ENCODE measurements around the gene CCDC50. TPM values are rescaled to one million over a fixed set of nuclear protein-coding genes. Genes with fewer than 3 reads are reported as not detected.

CCDC50 gene
- total RNA-seq, 1 experiment from 2014 or later: 23.4 TPM

DNA sequence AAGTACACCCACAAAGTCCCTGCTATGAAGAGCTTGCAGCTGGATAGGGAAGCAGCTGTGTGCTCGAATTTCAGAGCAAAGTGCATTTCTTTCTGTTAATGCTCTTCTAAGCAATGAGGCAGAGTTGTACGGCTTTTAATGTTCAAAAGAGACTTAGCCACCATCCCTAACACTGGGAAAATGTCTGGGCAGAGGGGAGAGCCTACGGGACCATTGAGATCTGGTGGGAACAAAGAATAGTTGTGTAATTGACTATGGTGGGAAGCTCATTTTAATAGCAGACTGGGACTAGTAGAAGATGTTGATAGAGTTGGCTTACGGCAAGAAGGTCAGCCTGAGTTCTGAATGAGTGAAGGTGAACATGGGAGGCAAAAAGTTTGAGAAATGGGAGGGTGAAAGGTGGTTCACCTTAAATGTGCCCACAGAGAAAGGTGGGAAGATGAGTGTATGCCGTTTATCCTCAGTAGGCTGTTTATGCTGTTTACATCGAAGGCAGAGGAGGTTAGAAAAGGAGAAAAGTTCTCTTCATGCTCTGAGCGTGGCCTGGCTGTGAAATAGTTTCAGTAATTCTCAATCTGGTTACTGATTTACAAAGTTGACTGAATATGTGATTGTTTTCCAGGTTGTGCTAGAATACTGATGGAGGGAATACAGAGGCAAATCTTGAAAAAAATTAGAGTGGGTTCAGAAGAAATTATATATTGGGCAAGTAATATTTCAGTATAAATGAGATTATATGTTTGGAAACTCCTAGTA, 24.0 kb downstream of the CCDC50 start:
- no peaks in the 10 kb centered on the region for H3K36me3 ChIP-seq
- no peak overlapping the region for H3K27ac ChIP-seq
- no peak overlapping the region for H3K4me3 ChIP-seq
- H3K4me1 ChIP-seq: peaks cover 6% of the 10 kb centered on the region
- no peaks in the 10 kb centered on the region for H3K27me3 ChIP-seq
- H3K9me3 ChIP-seq (replicated peaks): no peaks in the 10 kb centered on the region
- DNase-seq: peak in 1 of 2 experiments; percentile 40

DNA sequence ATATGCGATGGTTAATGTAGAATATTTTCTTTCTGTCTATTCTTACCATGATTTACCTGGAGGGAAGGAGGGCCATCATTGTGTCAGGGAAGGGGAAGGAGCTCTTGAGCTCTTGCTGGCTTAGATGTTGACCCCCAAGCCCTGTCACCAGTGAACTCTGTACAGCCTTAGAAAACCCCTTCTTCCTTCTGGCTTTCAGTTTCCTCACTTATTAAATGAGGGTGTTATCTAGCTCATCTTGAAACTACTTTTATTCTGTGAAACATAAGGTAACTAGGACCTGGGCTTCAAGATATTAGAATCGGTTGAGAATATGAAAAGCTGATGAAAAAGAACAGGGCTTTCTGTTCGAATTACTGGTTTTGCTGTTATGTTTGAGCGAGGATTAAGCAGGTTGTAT, 26.2 kb downstream of the CCDC50 start:
- Histone ChIP-seq H3K27ac (no peak overlapping the region), H3K27me3 (no peaks in the 10 kb centered on the region), H3K4me1 (peaks cover 6% of the 10 kb centered on the region), H3K4me3 (no peak overlapping the region), H3K9me3 (replicated peaks) (no peaks in the 10 kb centered on the region), H3K36me3 (no peaks in the 10 kb centered on the region; the same call in 1 of the 2 replicates)
- DNase-seq: no peak

DNA sequence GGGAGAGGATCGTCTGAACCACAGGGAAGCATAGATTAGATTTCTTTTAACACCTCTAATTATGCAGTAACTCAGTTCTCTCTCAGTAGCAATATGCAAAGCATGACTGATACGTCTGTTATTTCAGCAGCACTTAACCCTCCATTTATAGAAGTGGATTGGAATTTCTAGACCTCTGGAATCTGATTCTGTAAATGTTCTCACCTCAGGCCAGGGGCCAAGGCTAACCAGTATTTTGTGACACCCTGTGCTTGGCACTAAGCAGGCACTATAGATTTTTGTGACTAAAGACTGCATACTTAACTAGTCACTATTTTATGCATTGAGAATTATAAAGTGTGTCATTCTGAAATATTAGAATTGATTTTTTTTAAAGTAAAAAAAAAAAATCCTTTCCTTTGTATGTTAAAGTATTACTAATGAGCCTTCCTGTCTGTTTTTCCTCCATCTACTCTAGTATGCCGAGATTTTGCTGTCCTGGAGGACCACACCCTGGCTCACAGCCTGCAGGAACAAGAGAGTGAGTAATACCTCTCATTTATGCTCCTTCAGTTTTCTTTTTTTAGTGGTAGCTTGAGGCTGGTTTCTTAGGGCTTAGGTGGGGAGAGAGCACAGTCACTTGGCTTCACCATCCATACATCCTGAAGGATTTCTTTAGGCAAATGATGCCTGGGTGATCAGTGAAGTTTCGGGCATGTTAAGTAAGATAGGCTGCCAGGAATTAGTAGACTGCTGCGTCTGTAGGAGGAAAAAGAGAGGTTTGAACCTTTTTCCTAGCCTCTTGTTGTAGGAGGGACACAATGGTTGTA, 27.6 kb downstream of the CCDC50 start:
- Histone ChIP-seq H3K4me1 (peaks cover 6% of the 10 kb centered on the region), H3K9me3 (replicated peaks) (no peaks in the 10 kb centered on the region), H3K36me3 (peaks cover 3% of the 10 kb centered on the region), H3K27me3 (no peaks in the 10 kb centered on the region), H3K4me3 (no peak overlapping the region), H3K27ac (peak overlapping the region; percentile 18; the same call in 1 of the 2 replicates)
- DNase-seq: no peak

DNA sequence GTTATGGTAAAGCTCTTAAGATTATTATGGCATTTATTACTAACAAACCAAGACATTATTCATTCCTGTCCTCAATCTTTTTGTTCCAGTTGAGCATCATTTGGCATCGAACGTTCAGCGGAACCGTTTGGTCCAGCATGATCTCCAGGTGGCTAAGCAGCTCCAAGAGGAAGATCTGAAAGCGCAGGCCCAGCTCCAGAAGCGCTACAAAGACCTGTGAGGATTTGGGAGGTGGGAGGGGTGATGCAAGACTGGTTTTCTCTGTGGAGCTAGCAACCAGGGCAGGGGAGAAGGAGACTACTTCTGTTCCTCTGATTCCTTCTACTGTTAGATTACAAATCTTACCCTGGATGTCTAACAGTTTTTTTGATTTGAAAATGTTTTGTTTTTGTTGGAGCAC, 28.7 kb downstream of the CCDC50 start:
- no peaks in the 10 kb centered on the region for H3K9me3 ChIP-seq (replicated peaks)
- H3K36me3 ChIP-seq: peaks cover 3% of the 10 kb centered on the region
- no peaks in the 10 kb centered on the region for H3K27me3 ChIP-seq
- H3K4me1 ChIP-seq: peaks cover 3% of the 10 kb centered on the region; the same call in 1 of the 2 replicates
- DNase-seq: no peak
- no peak overlapping the region for H3K27ac ChIP-seq
- no peak overlapping the region for H3K4me3 ChIP-seq

DNA sequence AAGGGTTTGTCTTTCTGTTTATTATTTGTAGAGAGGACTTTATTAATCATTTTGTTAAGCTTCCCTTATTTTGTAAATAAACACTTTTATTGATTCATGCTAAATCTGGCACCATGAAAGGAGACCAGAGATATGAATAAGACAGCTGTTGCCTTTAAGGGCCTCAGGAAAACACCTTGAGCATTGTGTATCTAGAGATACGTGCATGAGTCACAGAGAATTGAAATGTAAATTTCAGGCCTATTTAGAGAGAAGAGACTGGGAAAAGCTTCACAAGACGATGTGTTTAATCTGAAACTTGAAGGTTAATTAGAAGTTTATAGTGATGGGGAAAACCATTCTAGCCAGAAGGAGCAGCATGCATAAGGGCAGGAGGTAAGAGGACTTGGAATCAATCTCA, 29.7 kb downstream of the CCDC50 start:
- Histone ChIP-seq H3K36me3 (peaks cover 3% of the 10 kb centered on the region), H3K4me1 (no peaks in the 10 kb centered on the region), H3K27ac (no peak overlapping the region), H3K27me3 (no peaks in the 10 kb centered on the region), H3K4me3 (no peak overlapping the region), H3K9me3 (replicated peaks) (no peaks in the 10 kb centered on the region)
- DNase-seq: no peak

DNA sequence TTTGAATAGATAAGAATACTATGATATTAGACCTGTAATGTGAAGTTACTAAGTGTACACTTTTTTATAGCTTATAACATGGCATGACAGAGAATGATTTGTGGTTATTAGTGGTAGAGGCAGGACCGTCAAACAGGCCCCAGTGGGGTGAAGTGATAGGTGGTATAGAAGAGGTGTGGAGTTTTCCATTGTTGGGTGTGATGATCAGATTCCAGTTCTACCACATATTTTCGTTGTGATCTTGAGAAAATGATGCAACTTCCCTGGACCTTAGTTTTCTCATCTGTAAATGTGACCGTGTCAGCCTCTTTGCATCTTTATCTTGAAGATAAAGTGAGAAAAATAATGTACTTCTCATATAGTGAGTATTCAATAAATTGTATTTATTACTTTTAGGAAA, 31.4 kb downstream of the CCDC50 start:
- H3K27me3 ChIP-seq: no peaks in the 10 kb centered on the region
- no peak for DNase-seq
- H3K4me1 ChIP-seq: no peaks in the 10 kb centered on the region
- H3K36me3 ChIP-seq: peaks cover 3% of the 10 kb centered on the region
- no peak overlapping the region for H3K27ac ChIP-seq
- no peaks in the 10 kb centered on the region for H3K9me3 ChIP-seq (replicated peaks)
- no peak overlapping the region for H3K4me3 ChIP-seq

GRCh38 chr3:191361456-191361855, 32.3 kb downstream of the CCDC50 start:
- H3K36me3 ChIP-seq: peaks cover 3% of the 10 kb centered on the region

GRCh38 chr3:191362037-191362436, 32.8 kb downstream of the CCDC50 start:
- peaks cover 3% of the 10 kb centered on the region for H3K36me3 ChIP-seq
- no peaks in the 10 kb centered on the region for H3K9me3 ChIP-seq (replicated peaks)
- DNase-seq: no peak
- H3K27ac ChIP-seq: no peak overlapping the region
- no peak overlapping the region for H3K4me3 ChIP-seq
- no peaks in the 10 kb centered on the region for H3K4me1 ChIP-seq
- H3K27me3 ChIP-seq: no peaks in the 10 kb centered on the region

More at GRCh38 chr3:191361456-191361855, 32.3 kb downstream of the CCDC50 start:
- Histone ChIP-seq H3K4me3 (no peak overlapping the region), H3K27me3 (no peaks in the 10 kb centered on the region), H3K9me3 (replicated peaks) (no peaks in the 10 kb centered on the region), H3K4me1 (no peaks in the 10 kb centered on the region), H3K27ac (no peak overlapping the region)
- DNase-seq: no peak

DNA sequence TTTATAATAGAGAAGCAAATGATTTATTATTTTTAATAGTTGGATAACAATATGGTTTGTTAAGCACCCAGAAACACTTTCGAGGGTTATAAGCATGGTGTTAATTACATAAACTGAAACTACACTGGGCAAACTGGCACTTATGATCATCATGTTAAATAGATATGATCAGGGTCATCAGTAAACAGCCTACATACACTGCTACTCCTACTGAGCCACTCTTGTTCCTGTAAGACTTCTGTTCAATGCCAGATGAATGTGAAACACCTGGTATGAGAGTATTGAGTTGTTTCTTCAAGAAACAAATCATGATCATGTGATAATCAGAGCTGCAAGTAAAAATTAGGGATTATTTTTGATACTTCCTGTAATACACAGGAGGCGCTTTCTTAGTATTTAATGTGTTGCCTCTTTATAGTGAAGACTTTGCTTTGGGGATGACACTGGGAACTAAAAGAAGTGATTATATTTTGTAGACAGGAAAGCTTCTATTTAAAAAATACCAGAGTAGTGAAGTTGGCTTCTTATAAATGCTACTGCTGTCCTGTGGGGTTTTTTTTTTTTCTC, 33.4 kb downstream of the CCDC50 start:
- Histone ChIP-seq H3K27ac (no peak overlapping the region), H3K27me3 (no peaks in the 10 kb centered on the region), H3K9me3 (replicated peaks) (no peaks in the 10 kb centered on the region), H3K36me3 (peaks cover 3% of the 10 kb centered on the region), H3K4me1 (no peaks in the 10 kb centered on the region), H3K4me3 (no peak overlapping the region)
- DNase-seq: no peak

DNA sequence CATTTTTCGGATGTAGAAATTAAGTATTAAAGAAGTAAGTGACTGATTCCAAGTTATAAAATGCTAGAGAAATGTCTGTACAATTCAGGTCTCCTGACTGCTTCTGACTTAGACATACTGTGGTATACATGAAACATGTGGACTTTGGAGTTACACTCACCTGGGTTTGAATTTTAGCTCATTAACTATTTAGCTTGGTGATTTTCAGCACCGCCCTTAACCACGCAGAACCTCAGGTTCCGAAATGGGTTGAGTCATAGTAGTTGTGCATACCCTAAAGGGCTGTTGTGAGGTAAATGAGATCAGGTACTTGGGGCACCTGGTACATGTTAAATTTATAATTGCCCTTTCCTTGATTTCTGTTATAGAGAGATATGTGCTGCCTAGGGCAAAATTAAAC, 34.0 kb downstream of the CCDC50 start:
- H3K27me3 ChIP-seq: no peaks in the 10 kb centered on the region
- H3K36me3 ChIP-seq: peaks cover 3% of the 10 kb centered on the region
- no peak overlapping the region for H3K4me3 ChIP-seq
- no peak overlapping the region for H3K27ac ChIP-seq
- no peaks in the 10 kb centered on the region for H3K9me3 ChIP-seq (replicated peaks)
- DNase-seq: no peak
- H3K4me1 ChIP-seq: no peaks in the 10 kb centered on the region

DNA sequence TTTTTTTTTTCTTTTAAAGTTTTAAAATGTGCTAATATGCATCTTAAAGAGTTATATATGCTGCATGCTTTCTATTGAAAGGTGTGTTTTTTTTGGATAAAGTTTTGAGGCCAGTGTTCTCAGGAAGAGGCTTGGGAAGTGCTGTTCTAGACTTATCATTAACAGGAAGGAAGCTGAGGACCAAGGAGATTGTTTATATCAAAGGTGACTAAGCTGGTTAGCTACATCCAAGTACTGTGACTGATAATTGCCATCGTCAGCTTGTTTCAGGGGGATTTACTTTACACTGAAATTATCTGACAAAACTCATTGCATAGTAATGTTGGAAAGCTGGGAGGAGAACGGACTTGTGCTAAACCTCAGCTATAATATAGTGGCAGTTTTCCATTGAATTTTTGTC, 37.5 kb downstream of the CCDC50 start:
- Histone ChIP-seq H3K9me3 (replicated peaks) (no peaks in the 10 kb centered on the region), H3K27me3 (no peaks in the 10 kb centered on the region), H3K4me1 (0 out of 2 replicates have a peak, but pooled peaks cover 6% of the 10 kb centered on the region), H3K27ac (no peak overlapping the region), H3K36me3 (no peaks in the 10 kb centered on the region; the same call in 1 of the 2 replicates), H3K4me3 (no peak overlapping the region)
- DNase-seq: no peak

GRCh38 chr3:191368755-191369615, 39.8 kb downstream of the CCDC50 start:
- no peaks in the 10 kb centered on the region for H3K27me3 ChIP-seq
- no peak for DNase-seq
- H3K9me3 ChIP-seq (replicated peaks): no peaks in the 10 kb centered on the region

DNA sequence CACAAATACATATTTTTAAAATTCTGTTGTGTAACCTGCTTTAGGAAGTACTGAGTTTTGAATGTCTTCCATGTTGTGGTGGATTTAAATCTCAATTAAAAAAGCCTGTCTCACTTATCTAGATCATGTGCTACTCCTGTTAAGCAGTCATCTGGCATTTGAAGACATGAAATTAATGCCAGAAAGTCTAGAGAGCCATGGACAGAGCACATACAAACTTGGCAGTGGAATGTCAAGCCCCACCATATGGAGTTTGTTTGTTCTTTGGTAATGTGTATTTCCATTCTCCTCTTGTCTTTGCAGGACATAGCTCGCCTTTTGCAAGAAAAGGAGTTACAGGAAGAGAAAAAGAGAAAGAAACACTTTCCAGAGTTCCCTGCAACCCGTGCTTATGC, 40.4 kb downstream of the CCDC50 start:
- Histone ChIP-seq H3K27ac (no peak overlapping the region), H3K9me3 (replicated peaks) (no peaks in the 10 kb centered on the region), H3K4me1 (0 out of 2 replicates have a peak, but pooled peaks cover 6% of the 10 kb centered on the region), H3K4me3 (no peak overlapping the region), H3K36me3 (no peaks in the 10 kb centered on the region; the same call in 1 of the 2 replicates), H3K27me3 (no peaks in the 10 kb centered on the region)
- DNase-seq: no peak

More at GRCh38 chr3:191368755-191369615, 39.8 kb downstream of the CCDC50 start:
- no peak overlapping the region for H3K27ac ChIP-seq
- 0 out of 2 replicates have a peak, but pooled peaks cover 6% of the 10 kb centered on the region for H3K4me1 ChIP-seq
- no peaks in the 10 kb centered on the region; the same call in 1 of the 2 replicates for H3K36me3 ChIP-seq
- H3K4me3 ChIP-seq: no peak overlapping the region

DNA sequence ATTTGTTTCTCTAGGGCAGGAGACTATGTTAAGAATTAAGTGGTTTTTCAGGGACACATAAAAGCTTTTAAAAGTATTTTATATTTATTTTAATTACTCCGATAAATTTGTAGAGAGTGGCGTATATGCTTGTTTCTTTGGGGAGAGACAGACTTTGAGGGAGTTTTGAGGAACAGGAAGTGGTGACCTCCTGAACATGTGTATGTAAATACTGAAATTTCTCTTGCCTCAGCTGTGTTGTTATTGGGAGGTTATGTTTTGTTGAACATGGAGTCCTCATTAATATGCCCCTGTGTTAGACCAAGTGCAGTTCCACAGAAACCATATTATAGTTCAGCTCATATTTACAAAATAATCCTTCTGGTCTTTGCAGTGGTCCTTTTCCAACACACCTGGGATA, 42.9 kb downstream of the CCDC50 start:
- DNase-seq: no peak
- Histone ChIP-seq H3K27ac (no peak overlapping the region), H3K4me3 (no peak overlapping the region), H3K4me1 (peaks cover 14% of the 10 kb centered on the region), H3K9me3 (replicated peaks) (no peaks in the 10 kb centered on the region), H3K36me3 (no peaks in the 10 kb centered on the region; the same call in 1 of the 2 replicates), H3K27me3 (no peaks in the 10 kb centered on the region)
